Left cardiac atrium (tissue), 4 donors: ENCODE results near the gene MUC12. TPM values are rescaled to one million over a fixed set of nuclear protein-coding genes. Genes with fewer than 3 reads are reported as not detected.

Experiments
- ATAC-seq, 2 donors: fragments of 200-7000 bp; cut with Tn5 transposase; one replicate each; pipeline ENCODE4 v1.9.1; 2020; ENCODE audit warnings: mild to moderate bottlenecking in 2 of 2, moderate library complexity in 2 of 2
- DNase-seq: peaks from one replicate; pipeline ENCODE4 v3.0.0-alpha.2; 2020
- intact Hi-C, 2 donors: fragments of 100-400 bp; cut with DNase I; formaldehyde crosslinking; loops; one replicate each; pipeline versions ENCODE4 v1.14.1 to v1.15.1; 2022 to 2023
- total RNA-seq, 2 donors: library from RNA; stranded (reverse); fragmentation: NEBNext Ultra II Directional; extraction: Animal tissue kit (Norgen Biotek cat#: 25700); gene quantifications; one replicate each; pipeline ENCODE4 v1.2.1, GENCODE V29; 2021
- donor health status: DM: no; HTN: yes; CAD: no.
- donor health status: DM: no; HTN: yes; CAD: no; lungs with severe emphysema.
- donor health status: DM: yes; HTN: yes; CAD: no.
- donor health status: Dilated cardiomyopathy.

Gene MUC12
- total RNA-seq, 2 donors from 2014 or later, result 0.35 to 0.39 TPM

DNA sequence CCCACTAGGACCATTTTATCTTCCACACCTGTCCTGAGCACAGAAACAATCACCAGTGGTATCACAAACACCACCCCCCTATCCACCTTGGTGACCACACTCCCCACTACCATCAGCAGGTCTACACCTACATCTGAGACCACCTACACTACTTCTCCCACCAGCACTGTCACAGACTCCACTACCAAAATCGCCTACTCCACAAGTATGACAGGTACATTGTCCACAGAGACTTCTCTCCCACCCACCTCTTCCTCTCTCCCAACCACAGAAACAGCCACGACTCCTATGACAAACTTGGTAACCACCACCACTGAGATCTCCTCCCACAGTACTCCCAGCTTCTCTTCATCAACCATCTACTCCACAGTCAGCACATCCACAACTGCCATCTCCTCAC lies 16.7 kb upstream of the MUC12 start:
- intact Hi-C loops, result no loop called here
- ATAC-seq, result no peak
- DNase-seq, result no peak

DNA sequence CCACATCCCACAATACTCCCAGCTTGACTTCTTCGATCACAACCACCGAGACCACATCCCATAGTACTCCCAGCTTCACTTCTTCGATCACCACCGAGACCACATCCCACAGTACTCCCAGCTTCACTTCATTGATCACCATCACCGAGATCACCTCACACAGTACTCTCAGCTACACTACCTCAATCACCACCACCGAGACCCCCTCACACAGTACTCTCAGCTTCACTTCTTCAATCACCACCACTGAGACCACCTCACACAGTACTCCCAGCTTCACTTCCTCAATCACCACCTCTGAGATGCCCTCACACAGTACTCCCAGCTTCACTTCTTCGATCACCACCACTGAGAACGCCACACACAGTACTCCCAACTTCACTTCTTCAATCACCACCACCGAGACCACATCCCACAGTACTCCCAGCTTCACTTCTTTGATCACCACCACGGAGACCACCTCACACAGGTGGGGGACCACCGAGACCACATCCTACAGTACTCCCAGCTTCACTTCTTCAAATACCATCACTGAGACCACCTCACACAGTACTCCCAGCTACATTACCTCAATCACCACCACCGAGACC lies 11.4 kb upstream of the MUC12 start:
- intact Hi-C loops, result no loop called here
- ATAC-seq, result no peak
- no peak for DNase-seq

DNA sequence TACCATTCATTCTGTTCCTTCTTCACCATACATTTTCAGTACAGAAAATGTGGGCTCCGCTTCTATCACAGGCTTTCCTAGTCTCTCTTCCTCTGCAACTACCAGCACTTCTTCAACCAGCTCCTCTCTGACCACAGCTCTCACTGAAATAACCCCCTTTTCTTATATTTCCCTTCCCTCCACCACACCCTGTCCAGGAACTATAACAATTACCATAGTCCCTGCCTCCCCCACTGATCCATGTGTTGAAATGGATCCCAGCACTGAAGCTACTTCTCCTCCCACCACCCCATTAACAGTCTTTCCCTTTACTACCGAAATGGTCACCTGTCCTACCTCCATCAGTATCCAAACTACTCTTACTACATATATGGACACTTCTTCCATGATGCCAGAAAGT lies 9.5 kb upstream of the MUC12 start:
- intact Hi-C loops, result loop anchor here in 1 of 2 donors (10.0 kb wide), 1 partner anchor 95 kb away; no protein-coding TSS in a partner anchor
- ATAC-seq (no peak), DNase-seq (no peak)

GRCh38 chr7:100962537-100962936 lies 6.8 kb upstream of the MUC12 start:
- DNase-seq, result no peak
- no peak for ATAC-seq
- intact Hi-C loops, result loop anchor here in 1 of 2 donors (10.0 kb wide), 1 partner anchor 92 kb away; no protein-coding TSS in a partner anchor

DNA sequence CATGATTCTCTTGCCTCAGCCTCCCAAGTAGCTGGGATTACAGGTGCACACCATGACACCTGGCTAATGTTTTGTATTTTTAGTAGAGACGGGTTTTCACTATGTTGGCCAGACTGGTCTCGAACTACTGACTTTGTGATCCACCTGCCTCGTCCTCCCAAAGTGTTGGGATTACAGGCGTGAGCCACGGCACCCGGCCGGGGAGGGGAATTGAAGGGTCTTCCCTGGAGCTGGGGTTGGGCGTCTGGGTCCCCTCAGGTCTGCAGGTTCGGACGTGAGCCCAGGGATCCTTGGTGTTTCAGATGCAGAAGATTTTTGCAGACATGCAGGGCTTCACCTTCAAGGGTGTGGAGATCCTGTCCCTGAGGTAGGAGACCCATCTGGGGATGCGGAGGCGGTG lies 6.0 kb upstream of the MUC12 start:
- no peak for DNase-seq

DNA sequence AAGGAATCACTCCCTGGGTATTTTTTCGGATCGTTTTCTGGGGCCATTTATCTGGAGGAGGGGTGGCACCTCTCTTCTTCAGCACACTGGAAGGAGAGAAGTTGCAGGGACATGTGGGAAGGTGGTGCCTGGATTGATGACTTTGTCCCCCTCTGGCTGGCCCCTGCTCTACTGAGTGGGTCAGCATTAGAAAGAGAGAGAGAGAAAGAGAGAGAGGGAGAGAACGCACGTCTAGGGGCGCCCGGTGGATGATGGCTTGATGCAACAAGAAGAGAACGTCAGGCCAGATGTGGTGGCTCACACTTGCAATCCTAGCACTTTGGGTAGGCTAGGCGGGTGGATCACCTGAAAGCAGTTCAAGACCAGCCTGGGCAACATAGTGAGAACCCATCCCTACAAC lies 5.5 kb upstream of the MUC12 start:
- intact Hi-C loops, result loop anchor here in 1 of 2 donors (10.0 kb wide), 1 partner anchor 91 kb away; no protein-coding TSS in a partner anchor
- DNase-seq (no peak), ATAC-seq (no peak)

More for the DNA sequence above, 6.0 kb upstream of the MUC12 start:
- ATAC-seq, result no peak
- intact Hi-C loops, result loop anchor here in 1 of 2 donors (10.0 kb wide), 1 partner anchor 91 kb away; no protein-coding TSS in a partner anchor

DNA sequence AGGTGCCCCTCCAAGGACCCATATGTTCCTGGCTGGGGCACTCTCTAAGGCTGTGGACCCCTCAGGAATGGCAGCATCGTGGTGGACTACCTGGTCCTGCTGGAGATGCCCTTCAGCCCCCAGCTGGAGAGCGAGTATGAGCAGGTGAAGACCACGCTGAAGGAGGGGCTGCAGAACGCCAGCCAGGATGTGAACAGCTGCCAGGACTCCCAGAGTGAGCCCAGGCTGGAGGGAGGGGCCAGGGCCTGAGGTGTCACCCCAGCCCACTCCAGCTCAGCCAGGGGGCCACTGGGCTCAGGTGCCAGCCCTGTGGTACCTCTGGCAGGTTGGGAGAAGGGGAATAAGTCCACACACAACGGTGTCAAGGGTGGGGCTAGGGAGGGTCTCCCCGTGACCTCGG lies 4.7 kb upstream of the MUC12 start:
- intact Hi-C loops, result loop anchor here in 1 of 2 donors (10.0 kb wide), 1 partner anchor 90 kb away; no protein-coding TSS in a partner anchor
- ATAC-seq, result no peak
- no peak for DNase-seq

GRCh38 chr7:100965045-100965722 lies 4.2 kb upstream of the MUC12 start:
- ATAC-seq (no peak), DNase-seq (no peak)
- intact Hi-C loops, result loop anchor here in 1 of 2 donors (10.0 kb wide), 1 partner anchor 90 kb away; no protein-coding TSS in a partner anchor

DNA sequence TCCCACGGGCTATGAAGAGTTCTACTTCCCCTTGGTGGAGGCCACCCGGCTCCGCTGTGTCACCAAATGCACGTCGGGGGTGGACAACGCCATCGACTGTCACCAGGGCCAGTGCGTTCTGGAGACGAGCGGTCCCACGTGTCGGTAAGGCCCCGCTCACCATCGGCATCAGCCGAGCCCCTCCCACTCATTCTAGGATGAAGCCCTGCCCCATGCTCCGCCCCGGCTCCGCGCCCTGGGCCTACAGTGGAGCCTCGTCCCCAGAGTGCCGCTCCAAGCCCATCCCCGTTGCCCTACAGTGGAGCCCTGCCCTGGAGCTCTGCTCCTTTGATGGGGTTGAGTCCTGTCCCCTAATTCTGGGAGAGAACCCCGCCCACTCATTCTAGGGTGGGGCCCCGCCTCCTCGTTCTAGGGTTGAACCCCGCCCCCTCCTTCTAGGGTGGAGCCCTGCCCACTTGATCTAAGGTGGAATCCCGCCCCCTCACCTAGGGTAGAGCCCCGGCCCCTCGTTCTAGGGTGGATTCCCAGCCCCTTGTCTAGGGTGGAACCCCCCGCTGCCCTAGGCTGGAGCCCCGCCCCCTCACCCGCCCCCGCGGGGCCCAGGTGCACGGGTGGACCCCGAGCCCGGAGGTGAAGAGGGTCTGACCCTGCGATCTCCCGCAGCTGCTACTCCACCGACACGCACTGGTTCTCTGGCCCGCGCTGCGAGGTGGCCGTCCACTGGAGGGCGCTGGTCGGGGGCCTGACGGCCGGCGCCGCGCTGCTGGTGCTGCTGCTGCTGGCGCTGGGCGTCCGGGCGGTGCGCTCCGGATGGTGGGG lies 3.4 kb upstream of the MUC12 start:
- intact Hi-C loops, result loop anchor here in 1 of 2 donors (10.0 kb wide), 1 partner anchor 89 kb away; no protein-coding TSS in a partner anchor

DNA sequence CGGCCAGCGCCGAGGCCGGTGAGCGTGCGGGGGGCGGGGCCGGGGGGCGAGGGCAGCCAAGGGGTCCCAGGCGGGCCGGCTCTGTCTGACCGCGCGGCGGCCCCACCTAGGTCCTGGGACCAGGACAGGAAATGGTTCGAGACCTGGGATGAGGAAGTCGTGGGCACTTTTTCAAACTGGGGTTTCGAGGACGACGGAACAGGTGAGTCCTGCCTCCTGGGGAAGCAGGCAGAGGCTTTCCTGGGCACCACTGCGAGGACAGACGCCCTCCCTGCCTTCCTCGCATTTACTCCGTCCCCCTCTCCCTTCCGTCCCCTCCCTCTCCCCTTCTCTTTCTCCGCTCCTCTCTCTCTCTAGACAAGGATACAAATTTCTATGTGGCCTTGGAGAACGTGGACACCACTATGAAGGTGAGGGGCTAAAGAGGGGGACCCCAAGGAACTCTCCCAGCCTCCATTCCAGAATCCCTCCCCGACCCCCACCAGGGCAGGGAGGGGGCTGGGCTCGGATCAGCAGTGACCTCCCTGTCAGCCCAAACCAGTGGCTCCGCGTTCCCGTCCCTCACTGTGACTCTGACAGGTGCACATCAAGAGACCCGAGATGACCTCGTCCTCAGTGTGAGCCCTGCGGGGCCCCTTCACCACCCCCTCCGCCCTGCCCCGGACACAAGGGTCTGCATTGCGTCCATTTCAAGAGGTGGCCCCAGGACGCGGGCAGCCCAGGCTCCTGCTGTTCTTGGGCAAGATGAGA lies 2.6 kb upstream of the MUC12 start:
- intact Hi-C loops, result loop anchor here in 1 of 2 donors (10.0 kb wide), 1 partner anchor 88 kb away; no protein-coding TSS in a partner anchor
- no peak for DNase-seq
- no peak for ATAC-seq

More for the DNA sequence above, 3.4 kb upstream of the MUC12 start:
- peak; percentile 36 to 82 for ATAC-seq
- peak; percentile 74 for DNase-seq

GRCh38 chr7:100967292-100967863 lies 2.0 kb upstream of the MUC12 start:
- ATAC-seq (no peak), DNase-seq (no peak)
- intact Hi-C loops, result loop anchor here in 1 of 2 donors (10.0 kb wide), 1 partner anchor 87 kb away; no protein-coding TSS in a partner anchor

- ATAC-seq, result no peak
- no peak for DNase-seq
- intact Hi-C loops, result loop anchor here in 1 of 2 donors (10.0 kb wide), 1 partner anchor 87 kb away; no protein-coding TSS in a partner anchor
Measured at GRCh38 chr7:100968031-100968430, 1.3 kb upstream of the MUC12 start.

DNA sequence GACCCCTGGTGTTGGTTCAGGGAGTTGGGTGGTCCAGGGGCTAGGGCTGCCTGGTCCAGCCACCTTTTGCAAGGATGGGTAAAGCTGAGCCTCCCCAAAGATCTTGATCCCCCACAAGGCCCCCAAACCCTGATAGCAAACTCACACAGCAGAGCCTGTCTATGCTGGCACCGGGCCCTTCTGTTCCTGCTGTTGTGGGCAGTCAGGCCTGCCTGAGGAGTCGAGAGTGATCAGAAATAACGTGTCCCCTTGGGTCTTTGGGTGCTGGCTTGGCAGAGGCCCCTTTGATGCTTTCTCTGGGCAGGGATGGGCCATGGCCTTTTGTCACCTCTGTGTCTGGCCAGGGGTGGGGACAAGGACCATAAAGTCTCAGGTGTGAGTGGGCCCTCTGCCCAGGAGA lies 715 bp upstream of the MUC12 start:
- no peak for ATAC-seq
- DNase-seq, result no peak
- intact Hi-C loops, result loop anchor here in 1 of 2 donors (10.0 kb wide), 1 partner anchor 86 kb away; no protein-coding TSS in a partner anchor

DNA sequence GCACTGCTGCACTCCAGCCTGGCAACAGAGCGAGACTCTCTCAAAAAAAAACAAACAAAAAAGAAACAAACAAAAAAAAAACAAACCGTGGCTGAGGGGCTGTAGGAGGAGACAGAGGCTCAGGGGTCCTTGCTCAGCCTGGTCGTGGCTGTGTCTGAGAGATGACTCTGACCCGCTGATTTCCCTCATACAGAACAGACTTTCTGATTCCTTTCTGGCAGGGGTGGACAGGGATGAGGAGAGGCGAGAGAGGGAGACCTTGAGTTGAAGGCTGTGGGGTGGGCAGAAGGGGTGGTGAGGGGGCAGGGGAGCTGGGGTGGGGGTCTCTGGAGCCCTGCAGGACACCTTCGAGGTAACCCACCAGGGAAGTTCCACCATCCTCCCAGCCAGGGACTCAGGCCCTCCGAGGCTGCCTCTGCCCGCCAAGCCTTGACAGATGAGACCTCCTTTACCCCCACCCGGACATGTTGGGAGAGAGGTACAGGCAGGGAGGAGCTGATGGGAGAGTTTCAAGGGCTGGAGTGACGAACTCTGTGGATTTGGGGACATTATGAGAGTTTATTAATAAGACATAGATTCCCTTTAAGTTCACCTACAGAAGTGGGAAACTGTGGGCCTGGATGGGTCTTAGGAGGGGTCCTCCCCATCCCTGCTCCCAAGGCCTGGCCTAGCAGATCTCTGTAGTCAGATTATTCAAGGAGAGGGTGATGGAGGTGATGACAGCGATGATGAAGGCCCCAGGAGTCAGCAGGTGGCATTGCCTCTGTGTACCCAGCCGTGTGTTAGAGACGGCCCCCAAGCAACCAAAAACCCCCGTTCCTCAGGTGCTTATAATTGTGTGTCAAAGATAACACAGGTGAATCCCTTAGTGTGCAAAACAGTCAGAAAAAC lies 2.0 kb downstream of the MUC12 start:
- no peak for ATAC-seq
- intact Hi-C loops, result no loop called here

DNA sequence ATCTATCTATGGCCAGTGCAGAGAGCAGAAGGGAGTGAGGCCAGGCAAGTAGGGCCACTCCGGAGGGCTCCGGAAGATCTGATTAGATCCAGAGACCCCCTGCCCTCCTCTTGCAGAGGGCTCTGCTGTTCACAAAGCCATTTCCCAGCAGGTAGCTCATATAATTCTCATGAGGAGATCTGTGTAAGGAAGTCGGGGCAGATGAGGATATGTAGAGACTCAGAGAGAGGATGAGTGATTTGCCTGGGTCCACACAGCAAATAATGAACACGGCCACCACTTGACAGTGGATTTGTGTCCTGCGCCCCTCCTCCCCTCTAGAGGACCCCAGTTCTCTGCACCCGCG lies 2.6 kb downstream of the MUC12 start:
- intact Hi-C loops, result no loop called here
- ATAC-seq (no peak), DNase-seq (no peak)

More for the DNA sequence above, 2.0 kb downstream of the MUC12 start:
- no peak for DNase-seq

DNA sequence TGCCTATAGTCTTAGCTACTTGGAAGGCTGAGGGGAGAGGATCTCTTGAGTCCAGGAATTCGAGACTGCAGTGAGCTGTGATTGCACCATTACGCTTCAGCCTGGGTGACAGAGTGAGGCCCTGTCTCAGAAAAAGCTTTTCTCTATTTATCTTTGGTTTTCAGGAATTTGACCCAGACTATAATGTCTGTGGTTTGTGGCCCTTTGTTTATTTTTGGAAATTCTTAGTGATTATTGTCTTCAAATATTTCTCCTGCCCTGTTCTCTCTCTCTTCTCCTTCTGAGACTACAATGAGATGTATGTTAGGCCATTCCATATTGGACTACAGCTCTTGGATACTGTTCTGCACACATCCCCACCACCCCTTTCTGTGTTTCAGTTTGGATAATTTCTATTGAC lies 4.7 kb downstream of the MUC12 start:
- intact Hi-C loops, result no loop called here
- ATAC-seq, result no peak
- no peak for DNase-seq

- intact Hi-C loops, result no loop called here
- DNase-seq (no peak), ATAC-seq (no peak)
Measured at GRCh38 chr7:100975371-100975821, 6.0 kb downstream of the MUC12 start.
